ENCODE results near the gene USP1. TPM values are rescaled to one million over a fixed set of nuclear protein-coding genes. Genes with fewer than 3 reads are reported as not detected.

The USP1 gene
- total RNA-seq, 4 donors from 2014 or later, result 25.8 to 38.3 (median 30.7) TPM

GRCh38 chr1:62434618-62435001, 2.2 kb upstream of the USP1 start:
- Histone ChIP-seq H3K9me3 (no peaks in the 10 kb centered on the region), H3K4me1 (peaks cover 0 to 25% (median 18%) of the 10 kb centered on the region in 4 donors), H3K36me3 (no peaks in the 10 kb centered on the region), H3K27me3 (no peaks in the 10 kb centered on the region), H3K4me3 (no peak overlapping the region), H3K27ac (no peak overlapping the region)
- TF ChIP-seq POLR2A (IDR thresholded peaks at IDR 0.05) (no peak), EP300 (IDR thresholded peaks at IDR 0.05) (no peak), CTCF (IDR thresholded peaks at IDR 0.05) (no peak)
- WGBS, 2 donors, result 89 to 90% methylated on average over 12 of the region's 12 CpGs
- DNase-seq (ENCODE audit: low spot score in 2 of 2), result no peak

GRCh38 chr1:62435231-62436038, 1.4 kb upstream of the USP1 start:
- TF ChIP-seq EP300 (IDR thresholded peaks at IDR 0.05), result no peak
- TF ChIP-seq POLR2A (IDR thresholded peaks at IDR 0.05), result no peak
- TF ChIP-seq CTCF (IDR thresholded peaks at IDR 0.05), result no peak
- 47 to 49% methylated on average over 31 of the region's 31 CpGs for WGBS, 2 donors
- DNase-seq (ENCODE audit: low spot score in 2 of 2), result no peak
- Histone ChIP-seq H3K4me1 (peaks cover 0 to 33% (median 20%) of the 10 kb centered on the region in 4 donors), H3K36me3 (no peaks in the 10 kb centered on the region), H3K27ac (peak overlapping the region; percentile 84 to 100 (median 98)), H3K27me3 (no peaks in the 10 kb centered on the region), H3K4me3 (peak overlapping the region; percentile 63 to 92 (median 78)), H3K9me3 (no peaks in the 10 kb centered on the region)

GRCh38 chr1:62436039-62436465, 797 bp upstream of the USP1 start:
- H3K4me3 ChIP-seq, result peak overlapping the region; percentile 63 to 92 (median 78)
- H3K9me3 ChIP-seq, result no peaks in the 10 kb centered on the region
- peak overlapping the region; percentile 84 to 100 (median 98) for H3K27ac ChIP-seq
- H3K36me3 ChIP-seq, result no peaks in the 10 kb centered on the region
- peak; percentile 91 to 93 for TF ChIP-seq POLR2A (IDR thresholded peaks at IDR 0.05)
- peak; percentile 61 to 98 for TF ChIP-seq EP300 (IDR thresholded peaks at IDR 0.05)
- no peak for TF ChIP-seq CTCF (IDR thresholded peaks at IDR 0.05)
- DNase-seq (ENCODE audit: low spot score in 2 of 2), result peak in 1 of 2 donors; percentile 94
- WGBS, 2 donors, result 0% methylated on average over 33 to 41 of the region's 45 CpGs
- no peaks in the 10 kb centered on the region for H3K27me3 ChIP-seq
- H3K4me1 ChIP-seq, result peaks cover 0 to 38% (median 20%) of the 10 kb centered on the region in 4 donors

- no peak for DNase-seq (ENCODE audit: low spot score in 2 of 2)
- peaks cover 0 to 39% (median 20%) of the 10 kb centered on the region in 4 donors for H3K4me1 ChIP-seq
- H3K36me3 ChIP-seq, result peaks cover 0 to 9% (median 0%) of the 10 kb centered on the region in 3 donors
- no peaks in the 10 kb centered on the region for H3K27me3 ChIP-seq
- TF ChIP-seq POLR2A (IDR thresholded peaks at IDR 0.05), result no peak
- no peak for TF ChIP-seq CTCF (IDR thresholded peaks at IDR 0.05)
- no peak for TF ChIP-seq EP300 (IDR thresholded peaks at IDR 0.05)
- H3K27ac ChIP-seq, result peak overlapping the region; percentile 84 to 100 (median 98)
- WGBS, 2 donors, result 0% methylated on average over 45 to 51 of the region's 68 CpGs
- H3K9me3 ChIP-seq, result no peaks in the 10 kb centered on the region
- H3K4me3 ChIP-seq, result peak overlapping the region; percentile 63 to 92 (median 78)
These were observed 558 bp downstream of the USP1 start for GRCh38 chr1:62437273-62437940.

- WGBS, 2 donors, result 0 to 1% methylated on average over 7 of the region's 7 CpGs
- peaks cover 0 to 39% (median 20%) of the 10 kb centered on the region in 4 donors for H3K4me1 ChIP-seq
- H3K27ac ChIP-seq, result peak overlapping the region; percentile 84 to 100 (median 98)
- DNase-seq (ENCODE audit: low spot score in 2 of 2), result no peak
- H3K27me3 ChIP-seq, result no peaks in the 10 kb centered on the region
- H3K36me3 ChIP-seq, result peaks cover 0 to 17% (median 0%) of the 10 kb centered on the region in 3 donors
- no peaks in the 10 kb centered on the region for H3K9me3 ChIP-seq
- peak overlapping the region; percentile 63 to 92 (median 78) for H3K4me3 ChIP-seq
- TF ChIP-seq EP300 (IDR thresholded peaks at IDR 0.05) (no peak), POLR2A (IDR thresholded peaks at IDR 0.05) (no peak), CTCF (IDR thresholded peaks at IDR 0.05) (no peak)
These were observed 1.3 kb downstream of the USP1 start for GRCh38 chr1:62438163-62438562.

Data from tibial nerve (tissue), 4 donors.